Astrocyte (in vitro differentiated cells and primary cell): ENCODE measurements around the gene GH2.

ENCODE experiments used
- CTCF ChIP-seq: IDR thresholded peaks from 2 replicates; pipeline ENCODE4 v1.5.1; 2011; ENCODE audit warnings: low read depth, mild to moderate bottlenecking, inconsistent platforms, low read length, moderate library complexity; ENCODE audit not compliant: insufficient read depth
- EZH2 ChIP-seq: IDR thresholded peaks from 2 replicates; pipeline ENCODE4 v1.6.1; 2012; ENCODE audit warnings: mild to moderate bottlenecking, low read length, inconsistent platforms; ENCODE audit not compliant: insufficient read depth

- TF ChIP-seq CTCF = no peak
- no peak for TF ChIP-seq EZH2
Observed at GRCh38 chr17:63832014-63832413, 49.7 kb downstream of the GH2 start.
